ENCODE results near the gene RBBP8NL.
A peak's percentile ranks its signal among the peaks of the same experiment; 100 is the strongest.

RBBP8NL gene

DNA sequence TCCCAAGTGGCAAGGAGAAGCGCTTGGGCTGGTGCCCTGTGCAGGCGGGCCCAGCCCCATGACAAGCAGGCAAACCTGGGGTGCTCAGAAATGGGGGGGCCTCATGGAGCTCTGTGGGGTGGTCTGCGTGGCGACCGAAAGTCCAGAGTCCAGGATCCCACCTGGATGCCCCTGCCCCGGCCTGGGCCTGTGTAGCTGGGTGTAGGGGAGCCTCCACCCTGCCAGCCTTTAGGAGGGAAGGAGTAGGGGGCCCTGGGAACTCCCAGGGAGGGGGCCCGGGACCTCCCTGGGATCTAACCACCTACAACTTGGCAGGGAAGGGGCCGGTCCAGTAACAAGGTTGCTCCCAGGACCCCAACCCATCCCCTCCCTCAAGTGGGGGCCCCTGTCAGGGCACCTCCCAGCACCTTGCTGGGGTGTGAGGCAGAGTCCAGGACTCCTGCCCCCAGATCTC lies 55.7 kb downstream of the RBBP8NL start:
- DNase-seq = no peak

DNA sequence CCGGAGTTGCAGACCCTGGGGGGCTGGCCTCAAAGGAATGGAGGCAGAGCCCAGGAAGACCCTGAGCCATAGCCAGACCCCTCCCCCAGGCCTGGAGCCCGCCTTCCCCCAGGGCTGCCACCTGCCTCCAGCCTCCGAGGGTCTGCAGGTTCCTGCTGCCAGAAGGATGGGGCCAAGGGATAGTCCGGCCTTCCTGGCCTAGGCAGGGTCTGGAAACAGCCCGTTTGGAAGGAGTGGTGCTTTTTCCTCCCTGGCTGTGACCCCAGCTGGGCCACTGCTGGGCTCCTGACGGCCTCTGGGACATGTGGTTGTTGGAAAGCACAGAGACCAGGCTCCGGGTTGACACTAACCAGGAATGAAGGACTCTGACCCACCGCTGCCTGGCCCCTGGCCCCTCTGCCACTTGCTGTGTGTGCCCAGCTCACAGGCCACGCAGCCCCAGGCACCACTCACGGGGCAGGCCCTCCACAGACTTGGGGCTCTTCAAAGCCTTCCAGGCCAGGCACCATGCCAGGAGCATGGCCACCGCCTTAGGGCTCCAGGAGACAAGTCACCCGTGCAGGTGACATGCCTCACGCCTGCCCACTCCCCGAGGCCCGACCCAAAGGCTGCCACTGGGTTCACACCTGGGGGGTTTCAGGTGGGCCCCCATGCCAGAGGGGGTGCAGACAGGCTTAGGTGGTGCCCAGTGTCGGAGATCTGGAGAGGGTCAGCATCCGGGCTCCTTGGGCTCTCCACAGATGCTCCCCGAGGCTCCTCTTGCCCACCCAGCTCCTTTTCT lies 56.3 kb downstream of the RBBP8NL start:
- DNase-seq = no peak

DNA sequence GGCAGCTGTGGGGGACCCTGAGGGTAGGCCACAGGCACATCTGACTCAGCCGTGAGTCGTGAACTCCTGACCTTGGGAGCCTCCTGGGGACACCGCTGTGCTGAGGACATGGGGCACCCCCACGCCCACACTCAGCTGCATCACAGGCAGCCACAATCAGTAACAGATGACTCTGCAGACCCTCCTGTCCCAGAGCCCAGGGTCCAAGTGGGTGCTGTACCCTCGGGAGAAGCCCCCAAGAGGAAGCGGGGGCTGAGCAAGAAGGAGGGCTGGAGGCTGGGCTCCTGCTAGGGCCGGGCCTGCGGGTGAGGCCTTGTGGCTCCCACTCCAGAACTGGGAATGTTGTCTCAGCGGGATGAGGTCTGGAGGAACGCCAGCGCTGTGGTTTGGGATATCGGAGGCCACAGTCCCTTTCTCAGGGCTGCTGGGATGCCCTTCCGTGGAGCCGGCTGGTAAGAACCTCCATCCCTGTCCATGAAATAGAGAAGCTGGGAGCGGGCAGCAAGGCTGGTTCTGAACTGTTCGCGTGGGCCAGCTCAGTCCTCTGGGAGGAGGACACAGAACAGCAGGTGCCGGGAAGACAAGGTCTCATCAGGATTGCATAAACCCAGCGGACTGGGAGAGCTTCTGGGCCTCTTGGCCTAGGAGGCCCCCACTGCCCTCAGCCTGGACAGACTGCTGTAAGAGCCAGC lies 57.1 kb downstream of the RBBP8NL start:
- no peak for DNase-seq

DNA sequence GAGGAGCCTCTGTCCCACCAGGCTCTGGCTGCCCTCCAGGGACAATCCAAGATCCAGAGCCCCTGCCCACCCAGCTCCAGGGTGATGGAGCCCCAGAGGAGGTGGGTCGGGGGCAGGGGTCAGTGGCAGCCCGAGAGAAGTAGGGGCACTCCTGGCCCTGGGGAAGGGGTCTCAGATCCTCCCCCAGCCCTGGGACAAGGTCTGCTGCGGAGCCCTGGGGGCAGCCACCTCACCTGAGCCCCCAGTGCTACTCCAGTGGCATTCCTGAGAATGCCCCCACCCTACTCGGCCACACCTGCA lies 57.6 kb downstream of the RBBP8NL start:
- DNase-seq = no peak

DNA sequence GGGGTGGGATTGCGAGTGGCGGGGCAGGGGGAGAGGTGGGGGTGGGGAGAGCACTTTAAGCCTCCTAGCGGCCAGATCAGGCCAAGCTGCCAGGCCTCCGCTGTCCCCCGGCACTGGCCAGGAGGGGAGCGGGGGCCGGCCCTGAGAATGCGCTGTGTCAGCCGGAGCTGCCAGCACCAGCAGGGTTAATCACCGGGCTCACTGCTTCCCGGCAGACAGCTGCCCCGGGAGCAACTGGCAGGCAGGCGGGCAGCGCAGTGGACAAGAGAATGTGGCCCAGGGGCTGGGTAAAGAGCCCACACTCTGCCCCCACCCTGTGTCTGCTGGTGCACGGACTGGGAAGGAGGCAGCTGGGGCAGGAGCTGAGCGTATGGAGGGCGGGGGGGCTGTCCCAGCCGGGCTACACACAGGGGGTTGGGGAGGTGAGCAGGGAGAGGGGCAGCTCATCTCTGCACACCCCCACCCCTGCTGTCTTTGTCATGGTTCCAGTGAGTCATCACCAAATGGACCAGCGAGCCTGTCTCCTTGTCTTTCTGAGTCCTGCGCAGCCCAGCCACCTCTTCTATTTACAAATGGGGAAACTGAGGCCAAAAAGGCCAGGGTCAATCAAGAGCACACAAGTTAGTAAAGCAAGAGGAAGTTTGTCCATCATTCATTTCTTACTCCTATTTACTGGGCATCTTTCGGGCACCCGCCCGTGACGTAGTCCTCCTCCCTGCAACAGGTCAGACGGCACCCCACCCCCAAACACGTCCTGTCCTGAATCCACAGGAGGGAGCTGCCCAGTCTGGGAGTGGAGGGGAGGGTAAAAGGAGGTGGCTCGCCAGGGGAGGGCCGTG lies 58.1 kb downstream of the RBBP8NL start:
- no peak for DNase-seq

DNA sequence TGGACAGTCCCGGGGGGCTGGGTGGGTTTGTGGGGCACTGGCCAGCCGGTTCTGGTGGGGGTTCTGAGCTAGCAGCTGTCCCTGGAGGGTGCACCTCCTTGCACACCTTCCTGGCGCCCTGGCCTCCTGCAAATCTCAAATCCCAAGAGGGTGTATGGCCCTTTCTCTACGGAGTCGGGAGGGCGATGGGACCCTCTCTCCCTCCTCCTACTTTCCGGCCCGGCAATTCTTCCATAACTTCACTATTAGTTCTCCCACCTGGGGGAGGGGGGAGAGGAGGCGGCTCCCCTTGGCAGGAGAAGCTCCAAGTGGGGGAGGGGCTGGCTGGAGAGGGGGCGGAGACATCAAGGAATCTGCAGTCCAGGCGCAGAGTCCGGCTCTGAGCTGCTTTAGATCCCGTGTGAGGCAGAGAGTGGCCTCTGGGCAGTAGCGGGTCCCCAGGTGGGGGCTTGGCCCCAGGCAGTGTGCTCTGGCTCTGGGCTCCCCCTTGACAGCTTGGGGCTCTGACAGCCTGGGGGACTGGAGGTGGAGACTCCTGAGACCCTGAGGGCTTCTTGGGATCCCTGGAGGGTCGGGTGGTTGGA lies 58.9 kb downstream of the RBBP8NL start:
- DNase-seq = peak; percentile 46

DNA sequence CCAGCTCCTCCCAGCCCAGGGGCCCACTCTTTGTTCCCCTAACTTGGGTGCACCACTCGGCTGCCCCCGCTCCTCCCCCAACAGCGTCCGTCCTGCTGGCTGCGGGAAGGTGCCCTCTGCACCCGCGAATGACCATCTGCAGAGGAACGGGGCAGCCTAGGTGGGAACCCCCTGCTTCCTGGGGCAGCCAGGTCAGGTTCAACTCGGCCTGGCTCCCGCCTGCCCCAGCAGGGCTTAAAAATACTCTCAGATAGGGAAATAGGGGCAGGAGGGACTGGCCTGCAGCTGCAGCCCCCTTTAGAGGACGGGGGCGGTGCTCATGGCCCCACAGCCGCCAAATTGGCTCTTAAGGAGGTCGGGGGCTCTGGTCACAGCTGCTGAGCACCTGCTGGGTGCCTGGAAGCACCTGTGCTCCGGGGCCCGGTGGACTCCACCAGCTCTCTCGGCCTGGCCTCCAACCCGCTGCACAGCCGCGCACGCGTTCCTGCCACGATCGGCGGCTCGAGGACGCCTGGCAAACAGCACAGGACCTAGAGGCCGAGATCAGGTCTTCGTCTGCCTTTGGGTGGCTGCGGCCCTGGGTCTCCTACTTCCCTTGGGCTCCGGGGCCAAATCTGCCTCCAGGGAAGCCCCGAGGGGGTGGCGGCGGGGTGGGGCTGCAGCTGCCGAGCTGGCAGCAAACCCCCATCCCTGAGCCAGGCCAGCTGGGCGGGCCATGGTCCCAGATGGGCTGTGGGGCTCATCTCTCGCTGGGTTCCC lies 59.5 kb downstream of the RBBP8NL start:
- DNase-seq = peak; percentile 67

DNA sequence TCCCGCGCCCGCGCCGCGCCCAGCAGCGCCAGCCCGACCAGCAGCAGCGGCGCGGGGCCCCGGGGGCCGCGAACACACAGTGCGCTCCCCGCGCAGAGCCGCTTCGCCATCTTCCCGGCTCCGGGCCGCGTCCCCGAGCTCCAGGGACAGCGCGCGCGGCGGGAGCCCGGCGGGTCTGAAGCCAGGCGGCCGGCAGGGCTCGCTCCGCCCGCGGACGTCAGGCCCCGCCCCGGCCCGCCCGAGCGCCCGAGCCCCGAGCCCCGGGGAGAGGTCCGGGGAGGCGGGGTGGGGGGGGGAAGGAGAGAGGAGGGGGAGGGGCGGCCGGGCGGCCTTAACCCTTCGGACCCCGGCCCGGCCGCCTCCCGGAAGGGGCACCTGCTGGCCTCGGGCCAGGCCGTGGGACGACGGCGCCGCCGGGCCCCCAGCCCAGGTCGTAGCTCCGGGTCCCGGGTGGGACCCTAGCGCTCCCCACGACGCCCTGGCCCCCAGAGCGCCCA lies 60.2 kb downstream of the RBBP8NL start, which contains the start of gene LAMA5:
LAMA5 (minus strand) TSS at position 177 of the 497 bp plus-strand sequence; CDS start at position 110, 67 bp downstream.
- DNase-seq = peak; percentile 68

DNA sequence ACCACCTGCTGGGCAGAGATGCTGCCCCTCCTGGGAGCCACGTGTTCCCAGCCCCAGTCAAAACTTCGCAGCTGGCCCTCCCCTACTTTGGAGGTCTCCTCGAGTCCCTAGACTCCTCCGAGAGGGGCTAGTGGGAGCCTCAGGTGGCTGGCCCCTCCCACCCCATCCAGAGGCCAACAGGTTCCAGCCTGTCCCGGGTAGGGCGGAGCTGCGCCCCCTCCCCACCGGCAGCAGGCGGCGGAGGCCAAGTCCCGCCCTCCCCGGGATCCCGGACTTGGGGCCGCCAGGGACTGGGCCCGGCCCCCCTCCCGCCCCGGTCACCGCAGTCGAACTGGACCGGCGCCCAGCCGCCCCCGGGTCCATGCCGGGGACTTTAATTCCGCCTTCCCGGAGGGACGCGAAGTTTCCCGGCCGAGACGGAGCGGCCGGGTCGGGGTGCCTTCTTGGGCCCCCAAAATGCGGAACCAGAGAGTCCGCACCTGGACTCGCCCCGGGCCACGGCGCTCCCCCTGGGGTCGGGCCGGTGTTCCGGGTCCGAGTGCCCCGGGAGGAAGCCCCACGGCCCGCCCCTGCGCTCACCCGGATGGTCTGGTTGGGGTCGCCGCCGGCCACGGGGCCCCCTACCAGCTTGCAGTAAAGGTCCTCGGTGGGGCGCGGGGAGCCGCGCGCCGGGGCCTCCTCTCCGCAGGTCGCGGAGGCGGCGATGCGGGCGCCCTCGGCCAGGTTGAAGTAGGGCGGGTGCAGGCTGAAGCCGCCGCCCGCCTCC lies 60.8 kb downstream of the RBBP8NL start:
- DNase-seq = peak; percentile 85

DNA sequence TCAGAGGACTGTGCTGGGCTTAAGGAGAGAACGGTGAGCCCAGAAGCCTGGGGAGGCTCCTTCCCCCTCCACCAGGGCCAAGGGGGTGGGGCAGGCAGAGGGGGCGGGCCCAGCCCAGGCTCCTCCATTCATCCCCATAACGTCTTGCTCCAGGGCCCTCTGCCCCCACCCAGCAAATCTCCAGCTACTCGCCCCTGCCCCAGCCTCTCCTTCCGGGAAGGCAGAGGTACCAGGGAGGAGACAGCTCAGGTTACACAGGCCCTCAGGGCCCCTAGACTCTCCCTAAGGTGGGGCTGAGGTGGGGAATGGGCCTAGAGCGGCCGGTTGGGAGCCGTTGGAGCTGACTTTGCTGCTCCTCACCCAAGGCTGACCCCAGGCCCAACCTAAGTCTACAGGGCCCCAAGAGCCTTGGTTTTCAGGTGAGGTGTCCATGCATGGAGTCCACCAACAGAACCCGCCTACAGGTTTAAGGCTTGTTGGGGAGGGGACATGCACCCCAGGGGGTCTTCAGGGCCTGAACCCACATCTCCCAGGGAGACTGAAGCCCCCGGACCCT lies 61.4 kb downstream of the RBBP8NL start:
- peak; percentile 58 for DNase-seq

DNA sequence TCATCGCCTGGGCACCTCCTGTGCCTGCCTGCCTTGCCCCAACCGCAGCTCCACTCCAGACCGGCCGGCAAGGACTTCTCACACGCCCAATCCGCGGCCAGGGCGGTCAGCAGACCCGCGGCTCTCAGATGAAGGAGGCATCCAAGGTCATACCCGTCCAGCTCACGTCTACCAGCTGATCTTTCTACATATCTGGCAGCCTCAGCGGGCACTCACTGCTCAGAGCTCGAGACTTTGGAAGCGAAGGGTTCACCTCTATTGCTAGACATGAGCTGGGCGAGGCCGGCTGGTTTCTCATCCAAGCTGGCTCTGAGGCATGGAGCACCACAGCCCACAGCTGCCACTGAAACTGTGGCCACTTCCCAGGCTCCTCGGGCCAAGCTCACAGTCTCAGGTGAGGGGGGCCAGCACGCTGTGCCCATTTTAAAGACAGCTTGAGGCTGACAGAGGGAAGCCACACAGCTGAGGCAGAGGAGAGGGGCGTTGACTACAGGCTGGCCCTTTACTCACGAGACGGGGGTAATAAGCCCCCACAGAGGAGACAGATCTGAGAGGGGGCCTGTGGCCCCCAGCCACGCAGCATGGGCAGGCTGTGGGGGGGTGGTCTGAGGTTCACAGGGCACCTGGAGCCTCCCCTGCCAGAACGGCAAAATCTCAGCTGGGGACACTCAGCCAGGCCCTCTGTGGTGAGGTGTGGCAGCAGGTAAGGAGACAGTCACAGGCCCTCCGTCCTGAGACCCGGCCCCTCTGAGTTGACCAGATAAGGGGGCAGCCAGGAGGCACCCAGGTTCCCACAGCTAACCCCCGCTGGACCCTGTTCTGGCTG lies 62.2 kb downstream of the RBBP8NL start:
- no peak for DNase-seq

DNA sequence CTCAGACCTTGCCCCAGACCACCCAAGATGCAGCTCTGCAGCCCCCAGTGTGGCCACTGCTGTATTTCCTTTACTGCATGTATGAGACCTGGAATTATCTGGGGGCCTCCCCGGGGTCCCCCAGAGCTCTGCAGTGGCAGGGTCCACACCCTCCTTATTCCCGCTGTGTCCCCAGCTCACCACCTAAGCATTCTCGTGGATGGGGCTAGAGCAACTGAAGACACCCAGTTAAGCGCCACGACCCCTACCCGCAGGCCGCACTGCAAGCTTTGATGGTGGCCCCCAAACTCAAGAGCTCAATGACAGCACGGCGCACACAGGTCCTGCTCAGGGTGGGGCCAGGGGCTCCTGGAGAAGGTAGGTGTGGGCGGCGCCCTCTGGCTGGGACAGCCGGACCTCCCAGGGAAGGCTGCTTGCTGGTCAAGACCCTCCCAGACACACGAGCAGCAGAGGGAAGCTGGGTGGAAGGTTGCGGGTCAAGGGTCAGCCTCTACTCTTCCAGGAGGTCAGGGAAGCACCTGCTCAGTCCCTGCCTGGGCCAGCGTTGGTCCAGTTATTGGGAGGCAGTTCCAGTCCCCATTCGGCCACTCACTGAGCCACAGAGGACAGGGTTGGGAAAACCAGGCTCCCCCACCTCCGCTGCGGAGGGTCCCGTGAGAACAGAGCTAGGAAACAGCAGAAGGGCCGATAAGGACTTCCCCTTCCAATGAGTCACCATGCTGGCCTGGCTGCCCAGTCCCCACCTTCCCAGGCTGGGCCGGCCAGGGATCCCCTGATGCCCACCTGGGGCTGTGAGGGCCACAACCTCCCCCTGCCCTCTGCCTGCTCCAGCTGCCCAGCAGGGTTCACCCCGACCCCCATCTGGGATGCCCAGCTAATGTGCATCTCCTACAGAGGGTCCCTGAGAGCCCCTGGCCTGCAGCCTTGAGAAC lies 63.2 kb downstream of the RBBP8NL start:
- no peak for DNase-seq

DNA sequence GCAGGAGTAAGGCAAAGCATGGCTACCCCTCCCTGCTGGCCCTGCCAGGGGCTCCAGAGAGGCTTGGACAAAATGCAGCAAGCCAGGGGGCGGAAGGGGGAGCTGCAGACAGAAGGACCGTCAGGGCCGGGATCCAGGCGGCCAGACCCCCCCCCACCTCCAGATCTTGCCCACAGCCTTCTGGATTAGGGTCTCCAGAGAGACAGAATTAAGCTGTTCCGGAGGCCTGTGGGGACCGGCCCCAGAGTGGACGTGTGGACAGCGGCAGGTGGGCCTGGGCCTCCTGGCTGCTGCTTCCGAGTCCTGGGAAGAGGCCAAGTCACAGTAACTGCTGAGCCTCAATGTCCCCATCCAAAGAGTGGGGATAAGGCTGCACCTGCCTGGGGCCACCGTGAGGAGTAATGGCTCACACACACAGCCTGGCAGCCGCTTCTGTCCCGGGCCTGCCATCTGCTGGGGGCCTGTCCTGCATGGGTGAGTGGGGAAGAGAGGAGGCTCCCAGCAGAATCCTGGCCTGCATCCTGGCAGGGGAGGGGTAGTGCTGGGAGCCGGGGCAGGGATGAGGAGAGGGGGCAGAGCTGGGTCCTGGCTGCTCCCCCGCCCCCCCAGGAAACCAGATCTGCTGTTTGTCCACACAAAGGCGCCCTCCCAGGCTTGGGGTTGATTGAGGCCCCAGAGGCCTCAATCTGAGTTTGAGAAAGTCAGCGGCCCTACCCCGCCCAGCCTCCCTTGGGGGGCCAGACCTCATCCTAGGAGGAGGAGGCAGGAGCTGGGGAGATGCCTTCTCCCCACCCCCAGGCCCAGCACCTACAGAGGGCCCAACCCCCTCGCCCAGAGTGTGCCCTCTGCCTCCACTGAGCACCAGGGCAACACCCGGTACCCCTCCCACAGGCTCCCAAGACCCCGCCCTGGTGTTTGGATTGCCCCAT lies 64.1 kb downstream of the RBBP8NL start:
- DNase-seq = no peak

DNA sequence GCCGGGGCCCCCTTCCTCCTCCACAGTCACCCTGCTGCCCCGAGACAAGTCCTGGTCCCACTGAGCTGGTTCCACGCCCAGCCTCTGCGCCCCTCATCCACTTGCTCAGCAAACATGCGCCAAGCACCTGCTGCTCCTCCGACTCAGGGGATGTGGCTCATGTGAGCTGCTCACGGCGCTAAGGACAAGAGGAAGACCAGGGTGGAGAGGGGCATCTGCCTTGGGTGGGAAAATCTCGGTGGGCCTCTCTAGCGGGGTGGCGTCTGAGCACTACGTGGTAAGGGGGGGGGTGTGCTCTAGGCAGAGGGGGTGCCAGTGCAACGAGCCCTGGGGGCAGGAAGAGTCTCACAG lies 64.8 kb downstream of the RBBP8NL start:
- DNase-seq = no peak

DNA sequence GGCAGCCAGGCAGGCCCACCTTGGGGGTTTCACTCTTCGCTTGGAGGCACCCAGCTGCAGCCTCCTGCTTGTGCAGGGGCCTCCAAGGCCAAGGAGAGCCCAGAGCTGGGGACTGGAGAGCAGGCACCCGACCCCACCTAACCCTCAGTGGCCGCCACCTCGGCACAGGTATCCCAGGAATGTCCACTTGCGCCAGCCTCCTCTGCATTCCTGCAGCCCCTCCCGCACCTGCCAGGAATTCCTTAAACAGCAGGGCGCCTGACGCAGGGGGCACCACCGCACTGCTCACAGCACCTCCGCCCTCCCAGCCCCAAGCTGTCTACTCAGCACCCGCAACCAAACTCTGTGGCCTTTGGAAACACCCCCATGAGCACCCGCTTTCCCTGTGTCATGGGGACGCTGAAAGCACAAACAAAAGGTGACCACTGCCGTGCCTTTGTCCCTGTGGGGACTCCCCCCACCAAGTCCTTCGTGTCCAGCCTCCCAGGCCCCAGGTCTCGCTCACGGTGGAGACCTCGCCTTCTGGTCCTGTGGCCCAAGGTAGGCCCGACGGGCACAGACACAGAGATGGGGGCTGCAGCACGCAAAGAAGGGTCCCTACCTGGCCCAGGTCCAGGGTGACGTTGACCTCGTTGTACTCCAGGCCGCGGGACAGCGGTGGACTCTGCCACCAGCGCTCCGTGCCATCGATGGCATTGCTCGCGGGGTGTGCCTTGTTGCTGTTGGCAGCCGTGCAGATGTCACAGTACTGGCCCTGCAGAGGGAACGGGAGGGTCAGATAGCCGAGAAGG lies 65.3 kb downstream of the RBBP8NL start:
- DNase-seq = no peak

DNA sequence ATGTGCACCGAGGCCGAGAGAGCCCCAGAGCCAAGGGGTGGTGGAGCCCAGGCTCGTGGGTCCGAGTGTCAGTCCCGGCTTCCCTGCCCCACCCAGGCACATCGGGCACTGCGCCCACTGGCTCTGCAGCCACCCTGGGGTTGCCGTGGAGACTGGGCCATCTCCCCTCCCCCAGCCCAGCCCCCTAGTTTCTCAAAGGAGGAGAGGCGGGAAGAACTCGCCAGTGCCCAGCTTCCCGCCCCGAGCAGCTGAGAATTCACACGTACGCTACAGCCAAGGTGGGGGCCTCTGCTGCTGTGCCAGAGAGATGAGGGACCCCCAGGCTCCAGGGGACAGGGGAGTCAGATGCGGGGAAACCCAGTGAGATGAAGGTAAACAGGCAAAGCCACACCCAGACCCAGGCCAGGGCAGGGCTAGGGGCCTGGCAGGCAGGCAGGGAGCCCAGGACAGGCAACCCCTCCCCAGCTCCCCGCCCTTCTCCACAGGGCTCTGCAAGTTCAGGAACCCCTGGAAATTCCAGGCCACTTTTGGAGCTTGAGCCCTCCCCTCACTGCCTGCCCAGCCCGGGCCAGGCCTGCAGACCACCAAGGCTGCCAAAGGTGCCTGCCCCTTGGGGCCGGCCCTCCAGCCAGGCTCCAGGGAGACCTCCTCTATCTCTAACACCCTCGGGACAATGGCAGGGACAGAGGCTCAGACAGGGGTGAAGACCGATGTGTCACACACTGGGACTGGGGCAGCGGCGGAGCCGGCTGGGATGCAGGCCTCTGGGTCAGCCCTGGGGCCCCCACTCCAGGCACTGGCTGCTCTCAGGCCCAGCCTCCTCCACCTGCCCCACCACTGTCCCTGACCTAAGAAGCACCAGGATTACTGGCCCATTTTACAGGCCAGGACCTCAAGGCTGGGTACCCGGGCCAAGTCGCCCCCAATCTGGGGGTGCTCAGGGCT lies 66.2 kb downstream of the RBBP8NL start:
- DNase-seq = peak; percentile 28

Data from NCI-H345 (cell line).